Measurements from ENCODE around the gene VWA5A. TPM values are rescaled to one million over a fixed set of nuclear protein-coding genes. Genes with fewer than 3 reads are reported as not detected.

The VWA5A gene
- total RNA-seq, 2 donors from 2014 or later: 38.3 to 65.4 TPM

DNA sequence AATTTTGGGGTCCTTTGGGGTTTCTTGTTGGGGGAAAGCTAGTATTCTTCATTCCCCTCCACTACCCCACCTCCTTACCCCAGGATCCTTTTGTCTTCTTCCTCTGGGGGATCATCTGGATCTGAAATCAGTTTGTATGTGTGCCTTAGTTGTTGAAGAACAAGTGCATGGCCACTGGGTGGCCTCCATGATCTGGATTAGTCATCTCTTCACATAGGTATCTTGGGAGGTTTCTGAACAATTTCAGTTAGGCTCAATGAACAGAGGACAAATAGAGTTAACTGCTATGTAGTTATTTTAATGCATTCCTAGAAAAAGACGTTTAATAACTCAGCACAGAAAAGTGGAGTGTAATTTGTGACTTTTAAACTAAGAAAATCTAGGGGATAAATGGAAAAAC, 7.1 kb upstream of the VWA5A start:
- no peaks in the 10 kb centered on the region for H3K27me3 ChIP-seq (ENCODE audit: control insufficient read depth, insufficient read depth, low read length, poor library complexity, severe bottlenecking)
- H3K36me3 ChIP-seq (ENCODE audit: control insufficient read depth, insufficient read depth, low read length): no peaks in the 10 kb centered on the region
- no peak overlapping the region for H3K27ac ChIP-seq (ENCODE audit: low read depth, low read length)
- Mint-ChIP-seq H3K27me3 (ENCODE audit: insufficient read depth) (peaks cover 18% of the 10 kb centered on the region), H3K36me3 (ENCODE audit: low read depth) (no peaks in the 10 kb centered on the region), H3K4me1 (peaks cover 17% of the 10 kb centered on the region), H3K4me3 (no peak overlapping the region), H3K9me3 (no peaks in the 10 kb centered on the region), H3K27ac (no peak overlapping the region)
- peak; percentile 62 for DNase-seq
- no peaks in the 10 kb centered on the region for H3K4me1 ChIP-seq (ENCODE audit: control insufficient read depth, insufficient read depth, low read length)
- TF ChIP-seq, protein P1, sequence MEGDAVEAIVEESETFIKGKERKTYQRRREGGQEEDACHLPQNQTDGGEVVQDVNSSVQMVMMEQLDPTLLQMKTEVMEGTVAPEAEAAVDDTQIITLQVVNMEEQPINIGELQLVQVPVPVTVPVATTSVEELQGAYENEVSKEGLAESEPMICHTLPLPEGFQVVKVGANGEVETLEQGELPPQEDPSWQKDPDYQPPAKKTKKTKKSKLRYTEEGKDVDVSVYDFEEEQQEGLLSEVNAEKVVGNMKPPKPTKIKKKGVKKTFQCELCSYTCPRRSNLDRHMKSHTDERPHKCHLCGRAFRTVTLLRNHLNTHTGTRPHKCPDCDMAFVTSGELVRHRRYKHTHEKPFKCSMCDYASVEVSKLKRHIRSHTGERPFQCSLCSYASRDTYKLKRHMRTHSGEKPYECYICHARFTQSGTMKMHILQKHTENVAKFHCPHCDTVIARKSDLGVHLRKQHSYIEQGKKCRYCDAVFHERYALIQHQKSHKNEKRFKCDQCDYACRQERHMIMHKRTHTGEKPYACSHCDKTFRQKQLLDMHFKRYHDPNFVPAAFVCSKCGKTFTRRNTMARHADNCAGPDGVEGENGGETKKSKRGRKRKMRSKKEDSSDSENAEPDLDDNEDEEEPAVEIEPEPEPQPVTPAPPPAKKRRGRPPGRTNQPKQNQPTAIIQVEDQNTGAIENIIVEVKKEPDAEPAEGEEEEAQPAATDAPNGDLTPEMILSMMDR (conservative IDR thresholded peaks at IDR 0.05): peak; percentile 78
- H3K4me3 ChIP-seq (ENCODE audit: low read length): no peak overlapping the region
- H3K9ac ChIP-seq (ENCODE audit: extremely low read depth, low read length, poor library complexity, severe bottlenecking): no peak overlapping the region
- H3K9me3 ChIP-seq (ENCODE audit: control insufficient read depth, low read length): no peaks in the 10 kb centered on the region
- WGBS, 2 experiments (ENCODE audit: insufficient coverage in 1 of 2, insufficient read length in 1 of 2): 36% methylated on average over 1 of the region's 1 CpG

DNA sequence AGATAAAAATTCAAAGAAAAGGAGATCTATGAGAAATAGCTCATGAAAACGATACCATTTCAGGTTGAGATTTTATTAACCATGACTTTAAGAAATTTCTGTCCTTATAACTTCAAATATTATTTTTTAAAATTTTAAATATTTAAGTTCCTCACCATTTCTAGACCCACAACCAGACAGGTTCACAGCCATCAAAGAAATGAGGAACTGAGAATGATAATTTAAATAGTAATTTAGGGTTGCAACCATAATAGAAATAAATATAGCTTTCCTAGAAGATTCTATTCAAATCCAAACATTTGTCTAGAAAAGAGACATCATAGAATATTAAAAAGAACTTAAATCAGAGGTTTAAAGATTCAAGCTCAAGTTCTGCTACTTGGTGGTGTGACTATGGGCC, 5.9 kb upstream of the VWA5A start:
- no peak for DNase-seq
- Histone ChIP-seq H3K27me3 (ENCODE audit: control insufficient read depth, insufficient read depth, low read length, poor library complexity, severe bottlenecking) (no peaks in the 10 kb centered on the region), H3K4me3 (ENCODE audit: low read length) (no peak overlapping the region), H3K36me3 (ENCODE audit: control insufficient read depth, insufficient read depth, low read length) (no peaks in the 10 kb centered on the region), H3K9me3 (ENCODE audit: control insufficient read depth, low read length) (no peaks in the 10 kb centered on the region), H3K9ac (ENCODE audit: extremely low read depth, low read length, poor library complexity, severe bottlenecking) (no peak overlapping the region), H3K27ac (ENCODE audit: low read depth, low read length) (no peak overlapping the region), H3K4me1 (ENCODE audit: control insufficient read depth, insufficient read depth, low read length) (no peaks in the 10 kb centered on the region)
- WGBS, 2 experiments (ENCODE audit: insufficient coverage in 1 of 2, insufficient read length in 1 of 2): no CpG with 5 or more reads among the region's 1 CpG
- H3K4me1 Mint-ChIP-seq: peaks cover 25% of the 10 kb centered on the region
- H3K4me3 Mint-ChIP-seq: no peak overlapping the region
- H3K9me3 Mint-ChIP-seq: no peaks in the 10 kb centered on the region
- peaks cover 10% of the 10 kb centered on the region for H3K27me3 Mint-ChIP-seq (ENCODE audit: insufficient read depth)
- TF ChIP-seq, protein P1 (conservative IDR thresholded peaks at IDR 0.05): no peak
- H3K27ac Mint-ChIP-seq: no peak overlapping the region
- H3K36me3 Mint-ChIP-seq (ENCODE audit: low read depth): no peaks in the 10 kb centered on the region

GRCh38 chr11:124110201-124110600, 5.0 kb upstream of the VWA5A start:
- no peak overlapping the region for H3K27ac Mint-ChIP-seq
- Histone ChIP-seq H3K9me3 (ENCODE audit: control insufficient read depth, low read length) (no peaks in the 10 kb centered on the region), H3K27me3 (ENCODE audit: control insufficient read depth, insufficient read depth, low read length, poor library complexity, severe bottlenecking) (no peaks in the 10 kb centered on the region), H3K27ac (ENCODE audit: low read depth, low read length) (no peak overlapping the region), H3K4me3 (ENCODE audit: low read length) (no peak overlapping the region), H3K9ac (ENCODE audit: extremely low read depth, low read length, poor library complexity, severe bottlenecking) (no peak overlapping the region), H3K4me1 (ENCODE audit: control insufficient read depth, insufficient read depth, low read length) (no peaks in the 10 kb centered on the region), H3K36me3 (ENCODE audit: control insufficient read depth, insufficient read depth, low read length) (no peaks in the 10 kb centered on the region)
- H3K4me3 Mint-ChIP-seq: no peak overlapping the region
- H3K9me3 Mint-ChIP-seq: no peaks in the 10 kb centered on the region
- H3K36me3 Mint-ChIP-seq (ENCODE audit: low read depth): no peaks in the 10 kb centered on the region
- TF ChIP-seq, protein P1 (conservative IDR thresholded peaks at IDR 0.05): no peak
- peaks cover 4% of the 10 kb centered on the region for H3K27me3 Mint-ChIP-seq (ENCODE audit: insufficient read depth)
- H3K4me1 Mint-ChIP-seq: peaks cover 28% of the 10 kb centered on the region
- DNase-seq: no peak
